RPMI7951 (cell line): ENCODE results near the gene LITAF. TPM values are rescaled to one million over a fixed set of nuclear protein-coding genes. Genes with fewer than 3 reads are reported as not detected.
"Not testable (repeated sequence)": the region's sequence is repeated elsewhere in the genome, so short reads cannot be mapped to it uniquely, and the experiment has no call there.

ENCODE experiments used
- DNase-seq: peaks from one replicate; pipeline ENCODE4 v3.0.0-alpha.2; 2012; ENCODE audit warnings: low read depth
- total RNA-seq: library from RNA; depleted of rRNA; stranded (reverse); fragments of >200 nt; shearing (Covaris generic); gene quantifications from 2 replicates; pipeline ENCODE4 v1.2.3, GENCODE V29; 2014

The LITAF gene
- total RNA-seq, 1 experiment from 2014 or later = 28.1 TPM

DNA sequence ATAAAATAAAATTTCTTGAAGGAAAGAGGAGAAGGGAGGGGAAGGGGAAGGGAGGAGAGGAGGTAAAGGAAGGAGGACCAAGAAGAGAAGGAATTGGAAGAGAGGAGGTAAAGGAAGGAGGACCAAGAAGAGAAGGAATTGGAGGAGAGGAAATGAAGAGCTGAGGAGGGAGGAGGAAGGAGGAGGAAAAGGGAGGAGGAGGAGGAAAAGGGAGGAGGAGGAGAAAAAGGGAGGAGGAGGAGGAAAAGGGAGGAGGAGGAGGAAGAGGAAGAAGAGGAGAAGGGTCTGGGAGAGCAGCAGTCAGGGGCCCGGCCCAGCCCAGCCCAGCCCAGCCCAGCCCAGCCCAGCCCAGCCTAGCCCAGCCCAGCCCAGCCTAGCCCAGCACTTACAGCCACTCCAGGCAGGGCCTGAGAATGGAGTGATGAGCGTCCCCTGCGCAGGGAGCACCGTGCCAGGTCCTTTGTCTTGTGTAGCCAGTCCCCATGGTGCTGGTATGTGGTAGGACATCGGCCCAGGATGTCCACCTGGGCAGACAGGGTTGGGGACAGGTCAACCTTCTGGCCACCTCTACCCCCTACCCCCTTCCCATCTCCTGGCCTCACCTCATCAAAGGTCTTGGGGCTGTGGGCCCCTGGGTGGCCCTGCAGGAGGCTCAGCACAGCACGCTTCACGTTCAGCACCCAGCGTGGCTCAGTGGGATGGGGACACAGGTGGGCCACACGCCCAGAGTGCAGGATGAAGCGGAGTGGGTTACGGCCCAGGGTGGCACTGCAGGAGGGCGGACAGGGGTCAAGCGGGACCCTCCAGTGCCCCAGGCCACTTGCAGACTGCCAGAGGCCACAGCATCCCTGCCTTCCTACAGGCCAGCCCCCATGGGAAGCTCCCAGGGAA is 70.9 kb downstream of the LITAF start:
- no peak for DNase-seq

- no peak for DNase-seq
These were observed 72.4 kb downstream of the LITAF start for GRCh38 chr16:11514283-11514682.

GRCh38 chr16:11513366-11513765 is 73.4 kb downstream of the LITAF start:
- DNase-seq = not testable (repeated sequence)

DNA sequence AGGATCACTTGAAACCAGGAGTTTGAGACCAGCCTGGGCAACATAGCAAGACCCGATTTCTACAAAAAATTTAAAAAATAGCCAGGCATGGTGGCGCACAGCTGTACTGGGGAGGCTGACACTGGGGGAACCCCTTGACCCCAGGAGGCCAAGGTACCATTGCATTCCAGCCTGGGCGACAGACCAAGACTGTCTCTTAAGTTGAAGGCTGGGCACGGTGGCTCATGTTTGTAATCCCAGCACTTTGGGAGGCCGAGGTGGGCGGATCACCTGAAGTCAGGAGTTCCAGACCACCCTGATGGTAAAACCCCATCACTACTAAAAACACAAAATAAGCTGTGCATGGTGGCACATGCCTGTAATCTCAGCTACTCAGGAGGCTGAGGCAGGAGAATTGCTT is 74.9 kb downstream of the LITAF start:
- no peak for DNase-seq

GRCh38 chr16:11511328-11511727 is 75.4 kb downstream of the LITAF start:
- DNase-seq = no peak

DNA sequence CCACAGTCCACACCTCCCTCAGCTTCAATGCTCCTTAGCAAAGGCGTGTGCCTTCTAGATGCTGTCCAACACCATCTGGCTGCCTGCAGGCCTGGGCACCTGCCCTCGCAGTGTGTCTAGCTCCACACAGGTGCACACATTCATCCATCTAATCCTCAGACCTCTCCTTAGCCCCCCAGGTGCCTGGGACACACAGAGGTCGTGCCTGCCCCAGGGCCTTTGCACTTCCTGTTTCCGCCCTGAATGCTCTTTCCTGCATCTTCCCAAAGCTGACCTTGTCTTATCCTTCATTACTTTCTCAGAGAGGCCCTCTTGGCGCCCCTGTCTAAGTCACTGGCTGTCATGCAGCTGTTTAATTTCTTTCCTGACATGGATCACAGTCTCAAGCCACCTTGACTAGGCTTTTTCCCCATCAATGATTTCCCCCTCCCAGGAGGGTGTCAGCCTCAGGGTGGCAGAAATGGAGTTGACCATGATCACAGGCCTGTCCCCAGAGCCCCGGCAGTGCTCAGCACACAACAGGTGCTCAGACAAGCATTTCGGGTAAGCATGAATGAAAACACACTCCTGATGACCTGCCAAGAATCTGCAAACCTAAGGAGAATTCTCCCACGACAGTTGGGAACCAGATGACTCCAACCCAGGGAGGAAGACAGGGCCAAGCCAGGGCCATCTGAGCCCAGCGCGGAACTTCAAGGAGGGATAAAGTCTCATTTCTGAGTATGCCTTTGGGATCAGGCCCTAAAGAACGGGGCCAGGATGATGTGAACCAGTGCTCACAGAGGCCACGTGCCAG is 76.3 kb downstream of the LITAF start:
- no peak for DNase-seq

DNA sequence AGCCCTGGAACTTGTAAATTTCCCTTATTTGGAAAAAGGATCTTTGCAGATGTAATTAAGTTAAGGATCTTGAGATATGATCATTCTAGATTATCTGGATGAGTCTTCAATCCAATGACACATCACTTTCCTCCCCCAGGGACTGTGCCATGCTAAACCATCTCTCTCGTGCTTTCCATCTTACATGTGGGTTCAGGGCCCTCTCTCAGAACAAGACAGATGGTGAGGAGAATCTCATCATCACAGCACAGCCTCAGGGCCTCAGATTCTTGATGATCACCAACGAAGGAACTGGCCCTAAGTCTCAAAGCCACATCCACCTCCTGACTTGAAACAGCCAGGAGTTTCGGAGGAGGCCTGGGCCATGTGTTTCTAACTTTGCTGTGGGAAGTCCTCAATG is 78.7 kb downstream of the LITAF start:
- peak; percentile 76 for DNase-seq

GRCh38 chr16:11507350-11507749 is 79.4 kb downstream of the LITAF start:
- DNase-seq = no peak

GRCh38 chr16:11506741-11507305 is 79.9 kb downstream of the LITAF start:
- DNase-seq = no peak

DNA sequence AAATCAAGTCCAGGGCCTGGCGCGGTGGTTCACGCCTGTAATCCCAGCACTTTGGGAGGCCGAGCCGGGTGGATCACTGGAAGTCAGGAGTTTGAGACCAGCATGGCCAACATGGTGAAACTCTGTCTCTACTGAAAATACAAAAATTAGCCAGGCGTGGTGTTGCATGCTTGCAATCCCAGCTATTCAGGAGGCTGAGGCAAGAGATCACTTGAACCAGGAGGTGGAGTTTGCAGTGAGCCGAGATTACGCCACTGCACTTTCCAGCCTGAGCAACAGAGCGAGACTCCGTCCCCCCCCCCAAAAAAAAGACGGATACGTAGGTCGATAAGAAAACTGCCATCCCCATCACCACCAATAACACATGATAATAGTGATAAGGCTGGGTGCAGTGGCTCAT is 82.5 kb downstream of the LITAF start:
- not testable (repeated sequence) for DNase-seq

DNA sequence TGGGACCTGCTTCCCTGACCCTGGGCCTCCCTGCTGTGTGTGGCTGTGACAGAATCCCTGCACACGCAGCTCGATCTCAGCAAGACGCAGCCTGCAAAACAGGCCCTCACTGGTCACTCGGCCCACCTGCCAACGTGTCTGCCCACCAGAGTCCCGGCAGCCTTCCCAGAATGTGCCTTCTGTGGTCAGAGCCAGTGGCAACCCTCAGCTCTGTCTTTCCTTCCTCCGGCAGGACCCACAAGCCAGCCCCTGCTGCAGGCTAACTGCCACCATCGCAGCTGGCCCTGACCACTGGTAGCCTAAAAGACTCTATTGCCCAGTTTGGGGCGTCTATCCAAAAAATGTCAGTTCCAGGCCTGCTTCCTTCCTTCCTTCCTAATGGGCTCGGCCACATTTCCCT is 83.2 kb downstream of the LITAF start:
- DNase-seq = no peak

GRCh38 chr16:11502239-11502638 is 84.5 kb downstream of the LITAF start:
- no peak for DNase-seq

DNA sequence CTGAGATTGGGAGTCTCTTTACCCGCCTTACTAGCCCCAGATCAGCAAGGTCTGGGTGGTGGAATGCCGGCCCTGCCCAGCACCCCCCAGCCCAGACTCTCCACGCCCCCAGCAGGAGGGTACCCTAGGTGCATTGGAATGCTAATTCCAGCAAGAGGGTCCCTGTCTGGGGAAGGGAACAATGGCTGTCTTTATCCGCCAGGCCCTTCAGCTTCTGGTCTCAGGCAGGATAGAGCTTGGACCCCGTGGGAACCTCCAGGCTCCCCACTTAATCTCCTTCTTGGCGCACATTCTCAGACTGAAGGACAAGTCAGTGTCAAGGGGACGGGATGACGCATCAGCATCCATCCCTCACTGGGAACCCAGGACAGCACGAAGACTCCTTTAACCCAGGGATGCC is 85.1 kb downstream of the LITAF start:
- no peak for DNase-seq

GRCh38 chr16:11500700-11501346 is 85.9 kb downstream of the LITAF start:
- DNase-seq = no peak

GRCh38 chr16:11499295-11500089 is 87.2 kb downstream of the LITAF start:
- no peak for DNase-seq

GRCh38 chr16:11498683-11499082 is 88.0 kb downstream of the LITAF start:
- no peak for DNase-seq

DNA sequence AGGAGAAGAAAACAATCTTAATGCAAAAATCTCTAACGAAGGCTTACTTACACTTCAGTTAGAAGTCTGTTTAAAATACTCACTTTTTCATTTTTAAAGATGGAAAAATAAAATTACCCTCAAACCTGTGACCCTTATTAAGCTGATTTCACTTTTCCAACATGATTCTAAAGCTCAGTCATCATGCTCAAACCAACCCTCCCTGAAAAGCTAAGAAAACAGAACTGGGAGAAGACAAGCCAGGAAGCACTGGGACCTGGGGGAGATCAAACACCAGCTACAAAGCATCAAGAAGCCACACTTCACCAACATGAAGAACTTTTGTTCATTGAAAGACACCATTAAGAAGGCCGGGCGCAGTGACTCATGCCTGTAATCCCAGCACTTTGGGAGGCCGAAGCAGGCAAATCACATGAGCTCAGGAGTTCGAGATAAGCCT is 88.8 kb downstream of the LITAF start:
- DNase-seq = peak; percentile 71
